ENCODE results near the gene ITPK1.

Gene ITPK1

GRCh38 chr14:93040443-93040842 lies 75.3 kb downstream of the ITPK1 start:
- no peak for DNase-seq

DNA sequence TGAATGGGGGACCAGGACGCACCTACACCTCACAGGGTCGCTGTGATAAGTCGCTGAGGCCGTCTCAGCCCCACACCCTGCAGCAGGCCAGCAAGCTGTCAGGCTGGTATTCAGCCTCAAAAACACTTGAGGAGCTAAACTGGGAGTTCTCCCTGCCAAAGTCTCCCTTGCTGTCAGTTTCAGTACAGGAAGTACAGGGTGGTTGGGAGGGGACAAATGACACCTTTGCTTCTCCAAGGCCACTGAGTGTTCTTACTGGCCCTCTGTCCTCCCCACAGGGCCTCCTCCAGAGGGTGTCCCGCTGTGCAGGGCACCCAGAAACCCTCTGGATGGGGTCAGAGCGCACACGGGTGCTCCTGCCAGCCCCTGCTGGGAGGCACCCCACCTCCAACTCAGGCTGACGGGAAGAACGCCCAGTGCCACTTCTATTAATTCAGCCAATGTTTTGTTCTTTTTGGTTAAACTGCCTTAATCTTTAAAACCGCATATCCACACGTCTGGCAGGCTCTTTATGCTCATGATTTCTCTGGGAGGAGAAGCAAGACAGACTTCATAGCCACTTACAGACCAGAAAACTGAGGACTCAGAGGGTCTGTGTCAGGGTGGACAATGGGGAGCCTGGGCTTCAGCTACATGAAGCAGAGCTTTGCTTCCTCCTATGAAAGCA lies 75.9 kb downstream of the ITPK1 start:
- DNase-seq, result no peak

- no peak for DNase-seq
Measured at GRCh38 chr14:93037351-93037750, 78.4 kb downstream of the ITPK1 start.

GRCh38 chr14:93036652-93037345 lies 78.9 kb downstream of the ITPK1 start:
- DNase-seq, result no peak

GRCh38 chr14:93035917-93036651 lies 79.6 kb downstream of the ITPK1 start:
- no peak for DNase-seq

DNA sequence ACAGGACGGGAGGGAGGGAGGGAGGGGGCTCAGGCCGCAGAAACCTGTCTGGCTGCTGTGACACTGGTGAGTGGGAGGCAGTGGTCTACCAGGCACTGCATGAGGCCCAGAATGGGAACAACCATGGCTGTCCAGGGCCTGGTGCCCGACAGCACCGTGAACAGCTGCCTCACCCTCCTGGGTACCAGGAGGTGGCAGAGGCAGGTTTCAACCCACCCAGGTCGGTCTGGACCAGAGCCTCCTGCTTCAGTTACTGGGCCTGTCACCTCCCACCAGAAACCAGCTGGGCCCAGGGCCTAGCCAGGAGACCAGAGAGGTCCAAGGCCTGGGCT lies 80.2 kb downstream of the ITPK1 start:
- no peak for DNase-seq

DNA sequence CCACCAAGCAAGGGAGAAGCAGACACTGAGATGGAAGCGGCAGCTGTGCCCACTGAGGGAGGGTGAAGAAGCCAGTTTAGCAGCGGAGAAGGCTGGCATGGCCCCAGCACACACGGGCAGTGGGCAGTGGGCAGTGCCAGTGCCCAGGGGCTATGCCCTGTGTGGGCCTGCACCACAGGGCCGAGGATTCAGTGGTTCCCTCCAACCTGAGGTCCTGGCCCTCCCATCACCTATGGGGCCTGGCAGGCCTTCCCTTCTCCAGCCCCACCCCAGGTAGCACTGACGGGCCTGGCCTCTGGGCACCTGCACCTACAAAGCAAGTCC lies 81.1 kb downstream of the ITPK1 start:
- DNase-seq, result no peak

- no peak for DNase-seq
Measured at GRCh38 chr14:93033983-93034670, 81.6 kb downstream of the ITPK1 start.

GRCh38 chr14:93033084-93033982 lies 82.4 kb downstream of the ITPK1 start:
- no peak for DNase-seq

DNA sequence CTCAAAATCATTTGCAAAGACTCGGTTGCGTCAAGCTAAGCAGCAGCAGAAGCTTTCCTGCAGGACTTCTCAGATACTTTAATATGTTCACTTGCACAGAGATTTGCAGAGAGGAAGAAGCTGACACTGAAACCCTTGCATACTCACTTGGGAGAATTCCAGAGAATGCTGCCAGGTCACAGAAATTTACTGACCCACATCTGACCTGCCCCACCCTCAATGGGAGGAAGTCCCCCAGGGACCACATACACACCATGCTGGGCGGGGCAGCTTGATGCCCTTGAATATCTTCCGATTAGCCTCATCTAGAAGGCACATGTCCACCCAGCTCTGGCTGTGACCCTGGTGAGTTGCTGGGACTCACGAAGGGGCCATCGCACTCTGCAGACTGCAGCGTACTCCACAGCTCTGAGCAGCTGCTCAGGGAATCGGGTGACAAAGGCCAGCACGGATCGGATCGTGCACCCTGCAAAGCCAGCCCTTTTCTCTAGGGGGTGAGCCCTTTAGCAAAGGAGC lies 83.2 kb downstream of the ITPK1 start:
- no peak for DNase-seq

DNA sequence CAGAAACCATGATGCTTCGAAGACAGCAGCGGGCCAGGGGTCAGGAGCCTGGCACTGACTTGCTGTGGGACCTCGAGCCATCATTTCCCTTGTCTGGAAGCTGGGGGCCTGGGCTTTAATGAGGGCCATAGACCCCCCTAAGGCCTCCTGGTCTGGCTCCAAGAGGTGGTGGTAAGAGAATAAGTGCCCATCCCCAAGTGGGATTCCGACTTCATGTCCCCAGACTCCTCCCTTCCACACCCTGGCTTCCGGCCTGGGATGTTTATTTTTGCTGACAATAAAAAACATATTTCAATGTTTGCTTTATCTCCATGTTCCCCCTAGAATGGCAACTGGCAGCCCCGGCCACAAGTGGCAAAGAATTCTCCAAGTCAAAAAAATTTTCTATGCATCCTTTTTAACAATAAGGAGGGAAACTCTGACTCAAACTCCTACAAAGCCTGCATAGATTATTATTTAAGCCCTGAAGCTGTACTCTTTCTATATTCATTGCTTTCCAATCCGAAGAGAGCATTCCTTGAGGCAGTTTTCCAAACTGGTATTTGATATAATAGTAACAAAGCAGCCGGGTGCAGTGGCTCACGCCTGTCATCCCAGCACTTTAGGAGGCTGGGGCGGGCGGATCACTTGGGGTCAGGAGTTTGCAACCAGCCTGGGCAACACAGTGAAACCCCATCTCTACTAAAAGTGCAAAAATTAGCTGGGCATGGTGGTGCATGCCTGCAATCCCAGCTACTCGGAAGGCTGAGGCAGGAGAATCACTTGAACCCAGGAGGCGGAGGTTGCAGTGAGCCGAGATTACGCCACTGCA lies 84.0 kb downstream of the ITPK1 start:
- DNase-seq, result no peak

DNA sequence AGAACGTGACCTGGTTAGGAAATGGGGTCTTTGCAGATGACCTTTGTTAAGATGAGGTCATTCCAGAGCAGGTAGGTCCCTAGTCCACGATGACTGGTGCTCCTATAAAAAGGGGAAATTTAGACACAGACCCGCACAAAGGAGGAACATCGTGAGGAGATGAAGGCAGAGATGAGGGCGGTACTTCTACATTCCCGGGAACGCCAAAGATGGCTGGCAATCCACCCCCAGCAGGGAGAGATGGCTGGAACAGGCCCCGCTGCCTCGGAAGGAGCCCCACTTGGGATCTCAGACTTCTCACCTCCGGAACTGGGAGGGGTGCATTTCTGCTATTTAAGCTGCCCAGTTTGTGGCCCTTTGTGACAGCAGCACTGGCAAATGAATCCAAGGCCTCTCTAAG lies 85.0 kb downstream of the ITPK1 start:
- DNase-seq, result no peak

DNA sequence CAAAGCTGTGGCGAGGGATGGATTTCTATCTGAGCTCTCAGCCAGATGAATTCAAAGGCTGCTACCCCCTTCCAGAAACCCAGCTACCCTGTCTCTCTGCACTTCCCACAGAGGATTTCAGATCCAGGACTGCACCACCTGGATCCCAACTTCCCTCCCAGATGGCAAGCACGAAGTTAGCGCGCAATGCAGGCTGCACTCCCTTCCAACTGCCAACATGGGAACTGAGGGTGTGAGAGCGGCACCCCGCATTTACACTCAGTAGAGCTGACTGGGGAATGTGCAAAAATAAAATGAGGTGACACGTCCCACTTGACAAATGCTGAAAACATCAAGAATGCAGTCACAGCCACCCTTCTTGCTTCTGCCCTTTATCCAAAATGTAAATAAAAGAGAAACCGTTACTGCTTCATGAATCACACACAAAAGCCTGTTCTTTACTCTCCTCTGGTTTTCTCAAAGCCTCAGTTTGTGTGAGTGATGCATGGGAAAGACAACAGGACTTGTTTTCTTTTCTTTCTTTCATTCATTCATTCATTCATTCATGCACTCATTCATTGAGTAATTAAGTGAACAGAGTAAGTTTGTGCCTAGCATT lies 85.7 kb downstream of the ITPK1 start:
- no peak for DNase-seq

DNA sequence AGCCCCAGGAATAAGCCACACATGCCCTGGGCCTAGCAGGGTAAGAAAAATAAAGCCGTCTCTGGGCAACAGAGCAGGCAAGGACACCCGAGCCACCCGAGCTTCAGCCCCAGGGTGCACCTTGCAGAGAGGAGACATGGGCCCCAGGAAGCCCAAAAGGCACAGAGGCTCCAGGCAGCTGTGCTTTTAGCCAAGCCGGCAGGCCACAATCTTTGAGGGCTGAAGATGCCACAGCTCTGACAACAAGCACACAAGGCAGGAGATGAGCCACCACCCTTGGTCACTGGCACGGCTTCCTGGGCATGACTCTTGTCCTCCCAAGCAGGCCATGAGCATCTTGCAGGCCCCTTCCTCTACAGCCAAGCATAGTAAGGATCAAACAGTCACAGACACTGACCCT lies 86.3 kb downstream of the ITPK1 start:
- no peak for DNase-seq

DNA sequence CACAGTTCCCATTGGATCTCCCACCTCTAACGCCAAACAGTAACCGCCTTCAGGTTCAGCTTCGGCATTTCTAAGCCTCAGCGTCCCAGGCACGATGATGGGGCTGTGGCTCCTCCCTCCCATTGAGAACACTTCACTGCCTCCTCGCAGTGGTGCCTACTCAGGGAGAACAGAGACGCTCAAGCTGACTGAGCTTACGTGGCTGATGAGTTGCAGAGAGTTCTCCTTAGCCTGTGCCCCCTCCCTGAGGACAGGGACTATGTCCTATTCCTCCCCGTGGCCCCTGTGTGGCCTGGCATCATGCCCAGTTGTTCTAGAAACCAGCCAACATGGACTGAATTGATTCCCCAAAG lies 87.0 kb downstream of the ITPK1 start:
- no peak for DNase-seq

GRCh38 chr14:93027810-93028723 lies 87.7 kb downstream of the ITPK1 start:
- DNase-seq, result no peak

GRCh38 chr14:93026339-93026738 lies 89.4 kb downstream of the ITPK1 start:
- DNase-seq, result no peak

DNA sequence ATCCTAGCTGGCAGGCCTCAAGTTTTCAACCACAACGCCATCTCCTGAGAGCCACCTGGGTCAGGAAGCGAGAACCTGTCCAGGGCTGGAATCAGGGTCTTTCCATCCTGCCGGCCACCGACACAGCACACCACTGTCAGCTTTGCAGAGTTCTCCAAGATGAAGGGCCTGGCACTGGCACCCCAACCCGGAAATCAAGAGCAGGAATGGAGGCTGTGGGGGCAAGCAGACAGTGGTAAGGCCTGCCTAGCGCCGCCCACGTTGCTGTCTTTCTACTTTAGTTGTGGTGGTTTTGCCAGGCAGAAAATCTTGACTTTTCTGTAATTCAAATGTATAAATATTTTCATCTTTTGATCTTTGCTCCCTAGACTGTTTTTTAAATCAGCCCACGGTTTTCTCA lies 90.7 kb downstream of the ITPK1 start:
- DNase-seq, result no peak

GRCh38 chr14:93024493-93024892 lies 91.2 kb downstream of the ITPK1 start:
- DNase-seq, result no peak

GRCh38 chr14:93023802-93024434 lies 91.8 kb downstream of the ITPK1 start:
- no peak for DNase-seq

Data from cerebellar nuclear complex (tissue), 1 donor.